Measurements from ENCODE around the gene GK2. TPM values are rescaled to one million over a fixed set of nuclear protein-coding genes. Genes with fewer than 3 reads are reported as not detected.

Gene GK2
- total and polyA plus RNA-seq, 9 of the 15 experiments (the other 6 are each of a cell fraction or from before 2014, with no cell fraction given): 0.07 TPM; not detected in 8

- no peak overlapping the region; the same call in 1 of the 2 replicates for H2AFZ ChIP-seq (ENCODE audit: low read depth, low read length)
- no peaks in the 10 kb centered on the region for H3K36me3 ChIP-seq (ENCODE audit: control insufficient read depth, insufficient read depth, low read length)
- DNase-seq (ENCODE audit: extremely low read depth in 1 of 4, low spot score in 3 of 4): no peak
- no TSS peak for BruUV-seq (replicated peaks)
- in situ Hi-C loops (cut with MboI) (no loop called here), intact Hi-C loops (cut with micrococcal nuclease) (loop anchor here (10.0 kb wide), 1 partner anchor 405 kb away; no protein-coding TSS in a partner anchor)
- H3K27ac ChIP-seq (ENCODE audit: extremely low read depth, low read depth, low read length): no peak overlapping the region
- H4K20me1 ChIP-seq (replicated peaks; ENCODE audit: control insufficient read depth, insufficient read depth, low read length): no peaks in the 10 kb centered on the region
- H3K9ac ChIP-seq (ENCODE audit: insufficient read depth in 1 of 2, low read depth in 2 of 2, low read length in 2 of 2): no peak overlapping the region
- H3K4me2 ChIP-seq (ENCODE audit: insufficient read depth, low read length): no peak overlapping the region
- no peaks in the 10 kb centered on the region for H3K9me1 ChIP-seq (ENCODE audit: control insufficient read depth, insufficient read depth, low read length)
- no peak for FAIRE-seq
- 8% methylated on average over 2 of the region's 2 CpGs for WGBS (ENCODE audit: insufficient coverage, low coverage, missing lambda C conversion rate)
- ChIA-PET CTCF (ENCODE audit: low intra/inter-chr PET ratio) (no interaction called here), POLR2A (no interaction called here)
- ATAC-seq: no peak
- no peaks in the 10 kb centered on the region for H3K79me2 ChIP-seq (ENCODE audit: control insufficient read depth, insufficient read depth, low read length)
- H3K9me3 ChIP-seq (replicated peaks; ENCODE audit: control insufficient read depth, insufficient read depth, low read depth, low read length): no peaks in the 10 kb centered on the region
- H3K4me3 ChIP-seq: no peak overlapping the region
- H3K27me3 ChIP-seq (ENCODE audit: control insufficient read depth in 2 of 2, insufficient read depth in 2 of 2, low read length in 2 of 2): no peaks in the 10 kb centered on the region
- H3K4me1 ChIP-seq (replicated peaks in 1 of 2; ENCODE audit: control insufficient read depth in 2 of 2, insufficient read depth in 2 of 2, low read length in 2 of 2): no peaks in the 10 kb centered on the region
- TF ChIP-seq SAP30 (IDR thresholded peaks at IDR 0.05; ENCODE audit: borderline replicate concordance, insufficient read depth, low read depth, low read length, poor library complexity, severe bottlenecking) (no peak), BRCA1 (IDR thresholded peaks at IDR 0.05) (no peak), BRCA1 (CRISPR knock-in tag; IDR thresholded peaks at IDR 0.05) (no peak), MEIS2 (IDR thresholded peaks at IDR 0.05; ENCODE audit: partially characterized antibody) (no peak), IRF1 (CRISPR knock-in tag; IDR thresholded peaks at IDR 0.05; ENCODE audit: borderline replicate concordance) (no peak), ARID4B (CRISPR knock-in tag; IDR thresholded peaks at IDR 0.05) (no peak), FOXK1 (CRISPR knock-in tag; IDR thresholded peaks at IDR 0.05; ENCODE audit: borderline replicate concordance) (no peak), E2F8 (IDR thresholded peaks at IDR 0.05; ENCODE audit: low read depth, partially characterized antibody) (no peak), HDAC8 (tag; IDR thresholded peaks at IDR 0.05) (no peak), SIN3A (IDR thresholded peaks at IDR 0.05; ENCODE audit: borderline replicate concordance in 2 of 2, control insufficient read depth in 1 of 2, low read depth in 2 of 2, low read length in 2 of 2) (no peak), NCOA1 (IDR thresholded peaks at IDR 0.05; ENCODE audit: low read depth) (no peak), LARP7 (IDR thresholded peaks at IDR 0.05) (no peak), NFXL1 (CRISPR knock-in tag; IDR thresholded peaks at IDR 0.05) (no peak)
Measured at GRCh38 chr4:79450053-79450452, 42.0 kb upstream of the GK2 start.
